K562 (cell line): ENCODE measurements around the gene FSHR.

Source experiments
- EZH2 ChIP-seq: IDR thresholded peaks from 2 replicates; pipeline ENCODE4 v1.6.1; 2012; ENCODE audit warnings: low read depth, mild to moderate bottlenecking, inconsistent platforms, low read length, borderline replicate concordance
- FOXP4 ChIP-seq: sonication (generic); formaldehyde crosslinking; IDR thresholded peaks from 2 replicates; pipeline ENCODE4 v1.8.0; 2022; ENCODE audit warnings: mild to moderate bottlenecking, missing genetic modification reagents, borderline replicate concordance
- MYC ChIP-seq, 2 experiments: fragments of 250-450 bp in 1 of 2; sonication (Bioruptor Pico) in 1 of 2; IDR thresholded peaks; 2 replicates each; pipeline versions ENCODE4 v1.5.1 to v1.6.1; 2012 to 2021; ENCODE audit warnings: low read depth in 2 of 2, borderline replicate concordance in 1 of 2, improper control_type of control experiment in 1 of 2, low read length in 1 of 2, mild to moderate bottlenecking in 1 of 2, moderate library complexity in 1 of 2
- NFE2L1 ChIP-seq: fragments of 450-650 bp; IDR thresholded peaks from 2 replicates; pipeline ENCODE4 v1.6.1; 2016; ENCODE audit warnings: missing genetic modification characterization, low read depth, mild to moderate bottlenecking, missing compliant biosample characterization, moderate library complexity, borderline replicate concordance
- PCBP1 ChIP-seq: fragments of 200-400 bp; formaldehyde crosslinking; IDR thresholded peaks from 2 replicates; pipeline ENCODE4 v1.6.1; 2018; ENCODE audit warnings: mild to moderate bottlenecking, low read depth, low read length; ENCODE audit not compliant: poor library complexity, severe bottlenecking
- POLR2A ChIP-seq: fragments of 450-650 bp; conservative IDR thresholded peaks from 2 replicates; pipeline ENCODE4 v1.6.1; 2016
- PURB ChIP-seq: sonication (generic); formaldehyde crosslinking; IDR thresholded peaks from 2 replicates; pipeline ENCODE4 v1.9.0; 2021; ENCODE audit warnings: low read depth, mild to moderate bottlenecking, missing genetic modification reagents
- SNRNP70 ChIP-seq: fragments of 200-400 bp; formaldehyde crosslinking; optimal IDR thresholded peaks from 2 replicates; pipeline ENCODE3; 2017; ENCODE audit warnings: low read depth, low read length
- SRF ChIP-seq, 2 experiments: fragments of 250-450, 450-650 bp in 1 of 2; sonication (Bioruptor Pico) in 1 of 2; sonication (generic) in 1 of 2; formaldehyde crosslinking; IDR thresholded peaks; 2 replicates each; pipeline versions ENCODE4 v1.5.0 to v1.5.1; 2020 to 2022; ENCODE audit warnings: mild to moderate bottlenecking in 1 of 2, missing genetic modification reagents in 1 of 2
- USF1 ChIP-seq: sonication (generic); formaldehyde crosslinking; IDR thresholded peaks from 2 replicates; pipeline ENCODE4 v1.9.0; 2022; ENCODE audit warnings: mild to moderate bottlenecking, missing genetic modification reagents
- ZBED1 ChIP-seq: IDR thresholded peaks from 2 replicates; pipeline ENCODE4 v1.6.1; 2014
- TF ChIP-seq, protein P1 (sequence below), 3 experiments: IDR thresholded peaks in 2 of 3; conservative IDR thresholded peaks in 1 of 3; 2 replicates each; pipeline ENCODE4 v1.5.1; 2011 to 2012; ENCODE audit warnings: low read length in 3 of 3, mild to moderate bottlenecking in 3 of 3, control low read depth in 2 of 3, improper control_type of control experiment in 1 of 3, inconsistent platforms in 1 of 3, low read depth in 1 of 3, mixed read lengths in 1 of 3, moderate library complexity in 1 of 3; ENCODE audit not compliant: insufficient read depth in 2 of 3
- TF ChIP-seq, protein P2 (sequence below), 2 experiments: fragments of 450-650 bp; formaldehyde crosslinking in 1 of 2; IDR thresholded peaks; 2 replicates each; pipeline versions ENCODE4 v1.4.0 to v1.6.1; 2014 to 2020; ENCODE audit warnings: mild to moderate bottlenecking in 2 of 2, borderline replicate concordance in 1 of 2, low read depth in 1 of 2
- TF ChIP-seq, protein P3 (sequence below): fragments of 250-450 bp; sonication (Bioruptor Pico); IDR thresholded peaks from 2 replicates; pipeline ENCODE4 v1.8.0; 2022; ENCODE audit warnings: moderate library complexity, mild to moderate bottlenecking, inconsistent platforms

DNA sequence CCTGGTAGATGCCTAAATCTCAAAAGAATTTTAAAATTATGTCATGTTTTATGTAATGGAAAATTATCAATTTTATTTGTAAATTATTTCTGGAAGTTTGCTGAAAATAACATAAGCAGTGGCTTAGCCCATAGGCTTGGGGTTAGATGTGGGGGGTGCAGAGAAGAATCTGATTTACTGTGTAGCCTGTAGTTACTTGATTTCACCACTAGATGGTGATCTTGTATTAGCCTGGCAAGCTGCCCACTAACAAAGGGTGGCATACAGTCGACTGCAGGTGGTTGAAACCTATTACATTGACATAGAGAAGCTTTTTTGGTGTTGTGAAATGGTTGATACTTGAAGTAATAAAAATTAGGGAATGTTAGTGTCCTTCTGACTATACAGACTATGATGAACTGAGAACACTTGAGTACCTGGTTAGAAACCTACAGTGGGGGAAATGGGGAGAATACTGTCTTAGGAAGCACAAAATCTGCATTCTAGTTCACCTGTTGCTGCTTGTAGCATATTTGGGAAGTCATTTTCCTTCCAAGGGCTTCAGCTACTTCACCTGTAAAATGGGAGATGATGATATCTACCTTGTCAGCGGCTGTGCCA lies 207.8 kb downstream of the FSHR start:
- no peak for TF ChIP-seq PURB (CRISPR knock-in tag)
- no peak for TF ChIP-seq USF1 (CRISPR knock-in tag)
- TF ChIP-seq EZH2, result no peak
- TF ChIP-seq FOXP4 (CRISPR knock-in tag), result no peak
- no peak for TF ChIP-seq PCBP1
- no peak for TF ChIP-seq SRF (CRISPR knock-in tag; IDR thresholded peaks at IDR 0.05)
- TF ChIP-seq, protein P1, sequence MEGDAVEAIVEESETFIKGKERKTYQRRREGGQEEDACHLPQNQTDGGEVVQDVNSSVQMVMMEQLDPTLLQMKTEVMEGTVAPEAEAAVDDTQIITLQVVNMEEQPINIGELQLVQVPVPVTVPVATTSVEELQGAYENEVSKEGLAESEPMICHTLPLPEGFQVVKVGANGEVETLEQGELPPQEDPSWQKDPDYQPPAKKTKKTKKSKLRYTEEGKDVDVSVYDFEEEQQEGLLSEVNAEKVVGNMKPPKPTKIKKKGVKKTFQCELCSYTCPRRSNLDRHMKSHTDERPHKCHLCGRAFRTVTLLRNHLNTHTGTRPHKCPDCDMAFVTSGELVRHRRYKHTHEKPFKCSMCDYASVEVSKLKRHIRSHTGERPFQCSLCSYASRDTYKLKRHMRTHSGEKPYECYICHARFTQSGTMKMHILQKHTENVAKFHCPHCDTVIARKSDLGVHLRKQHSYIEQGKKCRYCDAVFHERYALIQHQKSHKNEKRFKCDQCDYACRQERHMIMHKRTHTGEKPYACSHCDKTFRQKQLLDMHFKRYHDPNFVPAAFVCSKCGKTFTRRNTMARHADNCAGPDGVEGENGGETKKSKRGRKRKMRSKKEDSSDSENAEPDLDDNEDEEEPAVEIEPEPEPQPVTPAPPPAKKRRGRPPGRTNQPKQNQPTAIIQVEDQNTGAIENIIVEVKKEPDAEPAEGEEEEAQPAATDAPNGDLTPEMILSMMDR (IDR thresholded peaks at IDR 0.05 in 2 of 3, conservative IDR thresholded peaks at IDR 0.05 in 1 of 3; ENCODE audit: insufficient read depth in 2 of 3, low read depth in 1 of 3, low read length in 3 of 3), result peak; percentile 64 to 79 (median 78)
- TF ChIP-seq ZBED1, result no peak
- TF ChIP-seq, protein P2, sequence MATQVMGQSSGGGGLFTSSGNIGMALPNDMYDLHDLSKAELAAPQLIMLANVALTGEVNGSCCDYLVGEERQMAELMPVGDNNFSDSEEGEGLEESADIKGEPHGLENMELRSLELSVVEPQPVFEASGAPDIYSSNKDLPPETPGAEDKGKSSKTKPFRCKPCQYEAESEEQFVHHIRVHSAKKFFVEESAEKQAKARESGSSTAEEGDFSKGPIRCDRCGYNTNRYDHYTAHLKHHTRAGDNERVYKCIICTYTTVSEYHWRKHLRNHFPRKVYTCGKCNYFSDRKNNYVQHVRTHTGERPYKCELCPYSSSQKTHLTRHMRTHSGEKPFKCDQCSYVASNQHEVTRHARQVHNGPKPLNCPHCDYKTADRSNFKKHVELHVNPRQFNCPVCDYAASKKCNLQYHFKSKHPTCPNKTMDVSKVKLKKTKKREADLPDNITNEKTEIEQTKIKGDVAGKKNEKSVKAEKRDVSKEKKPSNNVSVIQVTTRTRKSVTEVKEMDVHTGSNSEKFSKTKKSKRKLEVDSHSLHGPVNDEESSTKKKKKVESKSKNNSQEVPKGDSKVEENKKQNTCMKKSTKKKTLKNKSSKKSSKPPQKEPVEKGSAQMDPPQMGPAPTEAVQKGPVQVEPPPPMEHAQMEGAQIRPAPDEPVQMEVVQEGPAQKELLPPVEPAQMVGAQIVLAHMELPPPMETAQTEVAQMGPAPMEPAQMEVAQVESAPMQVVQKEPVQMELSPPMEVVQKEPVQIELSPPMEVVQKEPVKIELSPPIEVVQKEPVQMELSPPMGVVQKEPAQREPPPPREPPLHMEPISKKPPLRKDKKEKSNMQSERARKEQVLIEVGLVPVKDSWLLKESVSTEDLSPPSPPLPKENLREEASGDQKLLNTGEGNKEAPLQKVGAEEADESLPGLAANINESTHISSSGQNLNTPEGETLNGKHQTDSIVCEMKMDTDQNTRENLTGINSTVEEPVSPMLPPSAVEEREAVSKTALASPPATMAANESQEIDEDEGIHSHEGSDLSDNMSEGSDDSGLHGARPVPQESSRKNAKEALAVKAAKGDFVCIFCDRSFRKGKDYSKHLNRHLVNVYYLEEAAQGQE (IDR thresholded peaks at IDR 0.05; ENCODE audit: borderline replicate concordance), result peak; percentile 69; the same call in 1 of the 2 replicates
- TF ChIP-seq, protein P2 (CRISPR knock-in tag; IDR thresholded peaks at IDR 0.05; ENCODE audit: low read depth), result no peak
- no peak for TF ChIP-seq NFE2L1 (tag)
- no peak for TF ChIP-seq MYC (IDR thresholded peaks at IDR 0.05; ENCODE audit: low read depth, low read length)
- no peak for TF ChIP-seq MYC (CRISPR knock-in tag; IDR thresholded peaks at IDR 0.05; ENCODE audit: borderline replicate concordance, low read depth)
- TF ChIP-seq, protein P3, sequence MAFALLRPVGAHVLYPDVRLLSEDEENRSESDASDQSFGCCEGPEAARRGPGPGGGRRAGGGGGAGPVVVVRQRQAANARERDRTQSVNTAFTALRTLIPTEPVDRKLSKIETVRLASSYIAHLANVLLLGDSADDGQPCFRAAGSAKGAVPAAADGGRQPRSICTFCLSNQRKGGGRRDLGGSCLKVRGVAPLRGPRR (CRISPR knock-in tag), result no peak
- TF ChIP-seq SNRNP70, result no peak
- no peak for TF ChIP-seq POLR2A
